CD4-positive, alpha-beta T cell treated with Interleukin-1 beta for 1 hour (primary cell): ENCODE results near the gene SETX.
A peak's percentile ranks its signal among the peaks of the same experiment; 100 is the strongest.
"Not testable (repeated sequence)": the region's sequence is repeated elsewhere in the genome, so short reads cannot be mapped to it uniquely, and the experiment has no call there.

Experiments
- DNase-seq, 2 donors: peaks; one replicate each; pipeline ENCODE4 v3.0.0-alpha.2; 2020 to 2022

SETX gene

GRCh38 chr9:132354637-132355355 is at the start of gene SETX:
TSS of gene SETX (minus strand) at chr9:132354986. CDS start at chr9:132349428, 5,558 bp downstream.
- DNase-seq: peak; percentile 97 to 98

- peak in 1 of 2 donors; percentile 24 for DNase-seq
Measured at GRCh38 chr9:132404228-132404881, 49.6 kb upstream of the SETX start.

GRCh38 chr9:132401824-132402223 is 47.0 kb upstream of the SETX start:
- no peak for DNase-seq

- no peak for DNase-seq
Measured at GRCh38 chr9:132395560-132395959, 40.8 kb upstream of the SETX start.

- no peak for DNase-seq
Measured at GRCh38 chr9:132391449-132391848, 36.7 kb upstream of the SETX start.

GRCh38 chr9:132390966-132391365 is 36.2 kb upstream of the SETX start:
- DNase-seq: no peak

- no peak for DNase-seq
Measured at GRCh38 chr9:132387133-132387532, 32.3 kb upstream of the SETX start.

- peak in 1 of 2 donors; percentile 22 for DNase-seq
Measured at GRCh38 chr9:132384376-132384775, 29.6 kb upstream of the SETX start.

- DNase-seq: peak in 1 of 2 donors; percentile 56
Measured at GRCh38 chr9:132383462-132383883, 28.7 kb upstream of the SETX start.

GRCh38 chr9:132381966-132382541 is 27.3 kb upstream of the SETX start:
- no peak for DNase-seq

- DNase-seq: not testable (repeated sequence)
Measured at GRCh38 chr9:132378416-132378815, 23.6 kb upstream of the SETX start.

GRCh38 chr9:132377769-132378168 is 23.0 kb upstream of the SETX start:
- DNase-seq: not testable (repeated sequence)

- peak in 1 of 2 donors; percentile 57 for DNase-seq
Measured at GRCh38 chr9:132372177-132373095, 17.6 kb upstream of the SETX start.

GRCh38 chr9:132370592-132370991 is 15.8 kb upstream of the SETX start:
- DNase-seq: no peak

- DNase-seq: no peak
Measured at GRCh38 chr9:132369421-132369820, 14.6 kb upstream of the SETX start.

- DNase-seq: no peak
Measured at GRCh38 chr9:132367613-132368313, 13.0 kb upstream of the SETX start.

- DNase-seq: no peak
Measured at GRCh38 chr9:132366481-132366880, 11.7 kb upstream of the SETX start.

GRCh38 chr9:132365986-132366385 is 11.2 kb upstream of the SETX start:
- DNase-seq: no peak

GRCh38 chr9:132364068-132364467 is 9.3 kb upstream of the SETX start:
- no peak for DNase-seq

- no peak for DNase-seq
Measured at GRCh38 chr9:132357764-132358163, 3.0 kb upstream of the SETX start.

GRCh38 chr9:132356324-132356924 is 1.6 kb upstream of the SETX start:
- DNase-seq: no peak
